Osteocyte (in vitro differentiated cells): ENCODE measurements around the gene GFER. TPM values are rescaled to one million over a fixed set of nuclear protein-coding genes. Genes with fewer than 3 reads are reported as not detected.

Experiments
- DNase-seq: peaks from one replicate; pipeline ENCODE4 v3.0.0; 2021; ENCODE audit warnings: mixed read lengths; ENCODE audit not compliant: unreplicated experiment; ENCODE audit errors: extremely low spot score
- H3K27ac Mint-ChIP-seq: one replicate; pipeline ENCODE4 v1.8.0; 2021; ENCODE audit warnings: mild to moderate bottlenecking, mixed read lengths; ENCODE audit not compliant: unreplicated experiment
- H3K27me3 Mint-ChIP-seq: one replicate; pipeline ENCODE4 v1.8.0; 2021; ENCODE audit warnings: mixed read lengths; ENCODE audit not compliant: unreplicated experiment
- H3K36me3 Mint-ChIP-seq: one replicate; pipeline ENCODE4 v1.8.0; 2021; ENCODE audit warnings: mixed read lengths; ENCODE audit not compliant: unreplicated experiment
- H3K4me1 Mint-ChIP-seq: one replicate; pipeline ENCODE4 v1.8.0; 2021; ENCODE audit warnings: mixed read lengths; ENCODE audit not compliant: unreplicated experiment
- H3K4me3 Mint-ChIP-seq: one replicate; pipeline ENCODE4 v1.8.0; 2021; ENCODE audit warnings: mild to moderate bottlenecking, moderate library complexity, mixed read lengths; ENCODE audit not compliant: unreplicated experiment
- H3K9me3 Mint-ChIP-seq: one replicate; pipeline ENCODE4 v1.8.0; 2021; ENCODE audit warnings: mixed read lengths; ENCODE audit not compliant: unreplicated experiment
- CTCF ChIP-seq: fragments of 200-600 bp; sonication (generic); IDR thresholded peaks from 2 replicates; pipeline ENCODE4 v1.5.0; 2021; ENCODE audit warnings: antibody characterized with exemption, mild to moderate bottlenecking, moderate library complexity
- total RNA-seq: library from RNA; stranded (reverse); gene quantifications from 2 replicates; pipeline ENCODE4 v1.2.1, GENCODE V29; 2021

The GFER gene
- total RNA-seq, 1 donor from 2014 or later = 24.7 TPM

DNA sequence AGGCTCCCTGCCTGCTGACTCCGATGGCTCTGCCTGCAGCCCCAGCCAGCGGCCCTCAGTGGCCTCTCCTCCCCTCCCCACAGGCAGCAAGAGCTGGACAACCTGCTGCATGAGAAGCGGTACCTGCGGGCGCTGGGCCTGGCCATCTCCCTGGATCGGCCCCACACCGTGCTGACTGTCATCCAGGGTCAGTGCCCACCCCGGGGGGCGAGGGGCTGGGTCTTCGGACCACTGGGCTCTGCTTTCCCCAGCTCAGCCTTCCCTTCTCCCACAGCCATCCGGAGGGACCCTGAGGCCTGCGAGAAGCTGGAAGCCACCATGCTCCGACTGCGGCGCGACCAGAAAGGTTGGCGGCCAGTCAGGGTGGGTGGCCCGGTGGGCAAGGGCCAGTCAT, 6.1 kb upstream of the GFER start:
- H3K4me3 Mint-ChIP-seq = no peak overlapping the region
- no peaks in the 10 kb centered on the region for H3K9me3 Mint-ChIP-seq
- peaks cover 9% of the 10 kb centered on the region for H3K36me3 Mint-ChIP-seq
- peaks cover 9% of the 10 kb centered on the region for H3K27me3 Mint-ChIP-seq
- no peak for DNase-seq
- peaks cover 6% of the 10 kb centered on the region for H3K4me1 Mint-ChIP-seq
- no peak overlapping the region for H3K27ac Mint-ChIP-seq
- TF ChIP-seq CTCF = no peak

GRCh38 chr16:1978476-1979120, 5.4 kb upstream of the GFER start:
- TF ChIP-seq CTCF = no peak
- H3K36me3 Mint-ChIP-seq = peaks cover 9% of the 10 kb centered on the region
- no peak overlapping the region for H3K4me3 Mint-ChIP-seq
- DNase-seq = no peak
- no peaks in the 10 kb centered on the region for H3K9me3 Mint-ChIP-seq
- no peak overlapping the region for H3K27ac Mint-ChIP-seq
- peaks cover 9% of the 10 kb centered on the region for H3K27me3 Mint-ChIP-seq
- peaks cover 3% of the 10 kb centered on the region for H3K4me1 Mint-ChIP-seq

DNA sequence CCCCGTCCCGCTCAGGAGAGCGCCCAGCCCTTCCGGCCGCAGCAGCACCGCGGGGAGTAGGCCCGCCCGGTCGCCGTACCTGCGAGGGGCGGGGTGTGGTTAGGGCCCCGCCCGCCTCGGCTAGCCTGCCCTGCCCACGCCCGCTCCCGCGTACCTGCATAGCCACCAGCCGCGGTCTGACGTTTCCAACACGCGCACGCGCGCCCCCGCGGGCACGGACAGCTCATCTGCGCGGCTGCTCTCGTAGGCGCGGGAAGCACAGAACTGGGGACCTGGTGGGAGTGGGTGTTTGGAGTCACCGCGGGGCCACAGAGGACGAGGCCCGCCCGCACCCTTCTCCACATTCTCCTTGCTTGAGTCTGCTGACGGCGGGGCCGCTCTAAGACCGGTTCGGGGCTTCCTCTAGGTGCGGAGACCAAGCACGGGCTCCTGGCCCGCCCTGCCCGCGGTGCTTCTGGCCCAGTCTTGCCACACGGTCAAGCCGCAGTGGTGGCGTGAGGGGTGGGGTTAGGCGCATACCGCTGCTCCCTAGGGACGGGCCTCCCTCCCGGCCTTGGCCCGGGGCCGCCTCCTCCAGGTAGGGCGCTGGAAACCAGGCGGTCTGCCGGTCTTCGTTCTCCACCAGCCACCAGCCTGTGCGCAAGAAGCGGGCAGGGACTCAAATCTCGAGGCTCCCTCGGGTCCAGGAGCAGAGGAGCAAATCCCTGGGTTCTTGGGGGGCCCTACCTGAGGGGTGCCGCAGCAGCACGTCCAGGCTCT, 4.5 kb upstream of the GFER start:
- Mint-ChIP-seq H3K4me1 (peaks cover 3% of the 10 kb centered on the region), H3K9me3 (no peaks in the 10 kb centered on the region), H3K27me3 (peaks cover 9% of the 10 kb centered on the region), H3K36me3 (peaks cover 9% of the 10 kb centered on the region), H3K4me3 (no peak overlapping the region), H3K27ac (no peak overlapping the region)
- no peak for DNase-seq
- no peak for TF ChIP-seq CTCF

- Mint-ChIP-seq H3K4me1 (peaks cover 10% of the 10 kb centered on the region), H3K36me3 (peaks cover 9% of the 10 kb centered on the region), H3K9me3 (no peaks in the 10 kb centered on the region), H3K4me3 (no peak overlapping the region), H3K27ac (no peak overlapping the region), H3K27me3 (peaks cover 9% of the 10 kb centered on the region)
- DNase-seq = no peak
- no peak for TF ChIP-seq CTCF
Measured at GRCh38 chr16:1980030-1980769, 3.8 kb upstream of the GFER start.

- H3K27ac Mint-ChIP-seq = no peak overlapping the region
- no peak overlapping the region for H3K4me3 Mint-ChIP-seq
- DNase-seq = no peak
- H3K9me3 Mint-ChIP-seq = no peaks in the 10 kb centered on the region
- peaks cover 7% of the 10 kb centered on the region for H3K36me3 Mint-ChIP-seq
- peaks cover 9% of the 10 kb centered on the region for H3K27me3 Mint-ChIP-seq
- no peak for TF ChIP-seq CTCF
- peaks cover 11% of the 10 kb centered on the region for H3K4me1 Mint-ChIP-seq
Measured at GRCh38 chr16:1980770-1981087, 3.3 kb upstream of the GFER start.
